Measurements from ENCODE around the gene SARNP. TPM values are rescaled to one million over a fixed set of nuclear protein-coding genes. Genes with fewer than 3 reads are reported as not detected.

Gene SARNP
- total RNA-seq, 1 experiment from 2014 or later, result 99.1 TPM

GRCh38 chr12:55734595-55734994 is 82.9 kb downstream of the SARNP start:
- DNase-seq, result no peak
- no peak overlapping the region for H3K4me3 ChIP-seq (ENCODE audit: insufficient read depth, low read depth, low read length)

GRCh38 chr12:55733858-55734257 is 83.7 kb downstream of the SARNP start:
- Histone ChIP-seq H3K27me3 (ENCODE audit: control insufficient read depth, insufficient read depth, low read length) (no peaks in the 10 kb centered on the region), H3K4me3 (ENCODE audit: insufficient read depth, low read depth, low read length) (no peak overlapping the region), H3K36me3 (replicated peaks; ENCODE audit: control insufficient read depth, insufficient read depth, low read length) (no peaks in the 10 kb centered on the region)
- DNase-seq, result no peak

More at GRCh38 chr12:55734595-55734994, 82.9 kb downstream of the SARNP start:
- Histone ChIP-seq H3K36me3 (replicated peaks; ENCODE audit: control insufficient read depth, insufficient read depth, low read length) (no peaks in the 10 kb centered on the region), H3K27me3 (ENCODE audit: control insufficient read depth, insufficient read depth, low read length) (no peaks in the 10 kb centered on the region)

- no peak overlapping the region for H3K4me3 ChIP-seq (ENCODE audit: insufficient read depth, low read depth, low read length)
- peak; percentile 16 for DNase-seq
- H3K36me3 ChIP-seq (replicated peaks; ENCODE audit: control insufficient read depth, insufficient read depth, low read length), result no peaks in the 10 kb centered on the region
- H3K27me3 ChIP-seq (ENCODE audit: control insufficient read depth, insufficient read depth, low read length), result no peaks in the 10 kb centered on the region
These were observed 84.4 kb downstream of the SARNP start for GRCh38 chr12:55733021-55733555.

GRCh38 chr12:55732288-55732687 is 85.2 kb downstream of the SARNP start:
- peak; percentile 19 for DNase-seq
- no peaks in the 10 kb centered on the region for H3K27me3 ChIP-seq (ENCODE audit: control insufficient read depth, insufficient read depth, low read length)
- no peaks in the 10 kb centered on the region for H3K36me3 ChIP-seq (replicated peaks; ENCODE audit: control insufficient read depth, insufficient read depth, low read length)
- no peak overlapping the region for H3K4me3 ChIP-seq (ENCODE audit: insufficient read depth, low read depth, low read length)

- Histone ChIP-seq H3K36me3 (replicated peaks; ENCODE audit: control insufficient read depth, insufficient read depth, low read length) (peaks cover 14% of the 10 kb centered on the region), H3K4me3 (ENCODE audit: insufficient read depth, low read depth, low read length) (peak overlapping the region; percentile 95), H3K27me3 (ENCODE audit: control insufficient read depth, insufficient read depth, low read length) (no peaks in the 10 kb centered on the region)
- peak; percentile 67 for DNase-seq
These were observed 87.4 kb downstream of the SARNP start for GRCh38 chr12:55729819-55730818.

GRCh38 chr12:55728939-55729818 is 88.3 kb downstream of the SARNP start, which contains the start of gene CD63:
CD63 (minus strand) TSS chr12:55729009; CDS start chr12:55728341, 668 bp downstream.
- Histone ChIP-seq H3K4me3 (ENCODE audit: insufficient read depth, low read depth, low read length) (peak within 1 kb of the TSS; percentile 95), H3K36me3 (replicated peaks; ENCODE audit: control insufficient read depth, insufficient read depth, low read length) (peaks cover 21% of the 10 kb centered on the region), H3K27me3 (ENCODE audit: control insufficient read depth, insufficient read depth, low read length) (no peaks in the 10 kb centered on the region)
- DNase-seq, result peak; percentile 98

- Histone ChIP-seq H3K4me3 (ENCODE audit: insufficient read depth, low read depth, low read length) (peak overlapping the region; percentile 95), H3K36me3 (replicated peaks; ENCODE audit: control insufficient read depth, insufficient read depth, low read length) (peaks cover 26% of the 10 kb centered on the region), H3K27me3 (ENCODE audit: control insufficient read depth, insufficient read depth, low read length) (no peaks in the 10 kb centered on the region)
- DNase-seq, result peak; percentile 83
These were observed 89.2 kb downstream of the SARNP start for GRCh38 chr12:55728186-55728938.

GRCh38 chr12:55727643-55728185 is 89.8 kb downstream of the SARNP start:
- Histone ChIP-seq H3K27me3 (ENCODE audit: control insufficient read depth, insufficient read depth, low read length) (no peaks in the 10 kb centered on the region), H3K4me3 (ENCODE audit: insufficient read depth, low read depth, low read length) (peak overlapping the region; percentile 95), H3K36me3 (replicated peaks; ENCODE audit: control insufficient read depth, insufficient read depth, low read length) (peaks cover 26% of the 10 kb centered on the region)
- peak; percentile 63 for DNase-seq

GRCh38 chr12:55726971-55727370 is 90.6 kb downstream of the SARNP start:
- H3K36me3 ChIP-seq (replicated peaks; ENCODE audit: control insufficient read depth, insufficient read depth, low read length), result peaks cover 26% of the 10 kb centered on the region
- peak overlapping the region; percentile 95 for H3K4me3 ChIP-seq (ENCODE audit: insufficient read depth, low read depth, low read length)
- no peaks in the 10 kb centered on the region for H3K27me3 ChIP-seq (ENCODE audit: control insufficient read depth, insufficient read depth, low read length)
- DNase-seq, result no peak

GRCh38 chr12:55725556-55725955 is 92.0 kb downstream of the SARNP start:
- DNase-seq, result no peak
- Histone ChIP-seq H3K27me3 (ENCODE audit: control insufficient read depth, insufficient read depth, low read length) (no peaks in the 10 kb centered on the region), H3K4me3 (ENCODE audit: insufficient read depth, low read depth, low read length) (no peak overlapping the region), H3K36me3 (replicated peaks; ENCODE audit: control insufficient read depth, insufficient read depth, low read length) (peaks cover 26% of the 10 kb centered on the region)

GRCh38 chr12:55724940-55725309 is 92.6 kb downstream of the SARNP start:
- H3K27me3 ChIP-seq (ENCODE audit: control insufficient read depth, insufficient read depth, low read length), result no peaks in the 10 kb centered on the region
- H3K4me3 ChIP-seq (ENCODE audit: insufficient read depth, low read depth, low read length), result no peak overlapping the region
- peaks cover 26% of the 10 kb centered on the region for H3K36me3 ChIP-seq (replicated peaks; ENCODE audit: control insufficient read depth, insufficient read depth, low read length)
- no peak for DNase-seq

GRCh38 chr12:55724226-55724939 is 93.1 kb downstream of the SARNP start:
- peak; percentile 85 for DNase-seq
- H3K27me3 ChIP-seq (ENCODE audit: control insufficient read depth, insufficient read depth, low read length), result no peaks in the 10 kb centered on the region
- no peak overlapping the region for H3K4me3 ChIP-seq (ENCODE audit: insufficient read depth, low read depth, low read length)
- H3K36me3 ChIP-seq (replicated peaks; ENCODE audit: control insufficient read depth, insufficient read depth, low read length), result peaks cover 26% of the 10 kb centered on the region

Measured in H7 (cell line).